OCI-M1 (cell line): ENCODE measurements around the gene TSPAN9.

Experiments
- DNase-seq: peaks from one replicate; lab custom pipeline; 2025; lab: John Stamatoyannopoulos, UW

The TSPAN9 gene

DNA sequence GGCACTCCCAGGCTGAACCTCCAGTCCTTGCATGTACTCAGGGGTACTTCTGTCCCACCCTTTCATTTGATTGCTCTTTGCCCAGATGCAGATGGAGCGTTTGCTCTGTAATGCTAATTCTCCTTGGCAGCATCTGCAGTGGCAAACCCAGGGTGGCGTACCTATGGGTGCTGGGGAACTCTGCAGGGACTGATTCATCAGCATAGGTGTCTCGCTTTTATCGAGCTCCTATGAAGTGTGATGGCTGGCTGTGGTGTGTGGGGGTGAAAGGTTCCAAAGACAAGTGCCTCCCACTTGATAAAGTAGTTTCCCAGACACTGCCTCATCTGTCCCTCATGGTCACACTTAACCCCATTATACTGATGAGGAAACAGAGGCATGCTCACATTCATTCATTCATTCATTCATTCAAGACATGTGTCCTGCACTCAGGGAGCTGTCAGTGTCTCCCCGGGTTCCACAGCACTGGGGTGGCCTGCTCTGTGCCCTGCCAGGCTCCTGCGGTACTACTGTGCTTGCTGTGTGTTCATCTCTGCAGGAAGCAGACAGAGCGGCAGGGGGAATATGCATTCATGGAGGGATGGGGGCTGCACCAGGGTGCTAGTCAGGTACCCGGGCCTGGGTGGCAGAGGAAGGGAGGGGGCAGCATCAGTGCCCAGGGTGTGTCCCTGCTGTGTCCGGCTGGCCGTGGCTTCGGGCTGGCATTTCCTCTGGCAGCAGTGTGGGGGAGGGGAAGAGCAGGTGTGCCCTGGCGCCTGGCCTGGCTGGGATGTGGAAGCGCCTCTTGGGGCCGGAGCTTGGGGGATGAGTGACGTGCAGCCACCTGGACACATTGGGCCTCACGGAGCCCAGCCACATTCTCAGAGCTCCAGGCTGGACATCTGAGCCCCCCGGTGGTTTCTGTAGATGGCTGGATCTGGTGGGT lies 110.9 kb downstream of the TSPAN9 start:
- DNase-seq = no peak

DNA sequence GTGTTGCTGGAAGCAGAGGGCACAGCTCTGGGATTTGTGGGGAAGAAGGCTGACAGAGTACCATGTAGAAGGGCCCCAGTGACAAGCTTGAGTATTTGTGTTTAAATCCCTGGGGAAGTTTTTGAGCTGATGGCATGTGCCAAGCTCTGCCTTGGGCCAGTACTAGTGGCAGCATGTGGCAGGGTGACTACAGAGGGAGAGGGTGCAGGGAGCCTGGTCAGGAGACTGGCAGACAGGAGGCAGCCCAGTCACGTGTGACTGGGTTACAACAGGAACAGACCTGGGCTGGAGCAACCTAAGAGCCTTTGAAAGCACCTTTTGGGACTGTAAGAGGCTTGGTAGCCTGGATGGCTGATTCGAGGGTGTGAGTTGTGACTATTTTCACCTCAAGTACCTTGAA lies 112.1 kb downstream of the TSPAN9 start:
- DNase-seq = no peak

DNA sequence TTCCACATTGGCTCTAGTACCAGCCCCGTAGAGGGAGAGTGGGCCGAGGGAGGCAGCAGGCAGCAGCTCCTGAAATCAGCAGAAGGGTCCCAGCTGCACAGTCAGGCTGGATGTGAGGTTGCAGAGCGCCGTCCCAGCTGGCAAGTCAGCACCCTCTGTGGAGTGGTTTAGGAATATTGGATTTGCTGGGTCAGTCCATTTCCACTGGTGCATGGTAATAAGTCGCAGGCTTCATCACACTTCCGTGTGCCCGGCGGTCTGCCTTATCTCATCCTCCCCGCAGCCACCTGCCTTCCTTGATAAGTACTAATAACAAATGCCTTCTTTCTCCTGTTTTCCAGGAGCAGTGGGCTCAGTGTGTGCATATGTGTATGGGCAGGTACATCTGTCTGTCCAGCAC lies 112.9 kb downstream of the TSPAN9 start:
- peak; percentile 24 for DNase-seq

DNA sequence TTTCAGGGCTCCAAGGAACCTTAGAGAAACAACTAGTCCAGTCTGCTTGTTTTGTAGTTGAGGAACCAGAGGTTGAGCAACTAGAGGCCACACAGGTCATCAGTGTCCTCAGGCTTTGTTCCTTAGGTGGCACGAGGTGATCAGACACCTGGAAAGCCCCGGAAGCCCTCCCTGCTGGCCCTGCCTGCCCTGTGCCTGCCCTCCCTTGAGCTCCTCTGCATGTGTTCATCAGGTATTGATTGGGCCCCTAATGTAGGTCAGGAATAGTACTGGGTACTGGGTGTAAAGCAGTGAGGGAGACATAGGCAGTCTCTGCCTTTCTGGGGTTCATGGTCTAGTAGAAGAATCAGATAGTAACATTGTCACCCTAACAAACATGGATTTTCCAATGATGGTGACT lies 114.3 kb downstream of the TSPAN9 start:
- no peak for DNase-seq

DNA sequence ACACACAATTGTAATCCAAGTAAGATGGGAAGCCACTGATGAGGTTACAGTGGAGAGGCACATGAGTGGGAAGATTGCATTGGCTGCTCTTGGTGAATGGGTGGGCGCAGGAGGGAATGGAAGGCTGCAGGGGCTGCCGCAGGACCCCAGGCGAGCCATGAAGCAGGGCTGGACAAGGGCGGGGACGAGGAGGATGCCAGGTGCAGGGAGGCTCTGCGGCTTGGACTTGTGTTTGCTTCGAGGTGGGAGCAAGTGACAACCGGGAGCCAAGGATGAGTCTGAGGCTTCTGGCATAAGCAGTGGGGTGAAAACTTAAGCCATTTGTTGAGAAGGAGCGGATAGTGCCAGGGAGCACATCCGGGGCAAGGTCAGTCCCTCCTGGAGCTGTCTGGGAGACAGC lies 115.0 kb downstream of the TSPAN9 start:
- no peak for DNase-seq

DNA sequence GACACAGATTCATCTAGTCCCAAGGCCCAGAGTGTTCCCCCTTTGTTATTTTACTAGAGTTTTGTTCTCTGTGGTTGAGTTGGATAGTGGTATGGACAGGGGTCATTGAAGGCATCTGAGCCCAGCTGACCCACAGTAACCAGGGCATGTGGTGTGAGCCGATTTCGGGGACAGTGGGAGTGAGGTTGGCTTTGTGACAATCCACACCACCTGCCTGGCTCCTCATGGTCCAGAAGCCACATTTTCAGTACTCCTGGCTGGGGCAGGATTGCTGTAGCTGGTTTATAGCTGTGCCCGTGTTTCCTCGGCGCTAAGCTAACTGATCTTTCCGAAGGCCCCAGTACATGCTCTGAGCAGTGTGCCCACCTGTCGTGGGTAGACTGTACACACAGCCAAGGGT lies 116.0 kb downstream of the TSPAN9 start:
- no peak for DNase-seq

DNA sequence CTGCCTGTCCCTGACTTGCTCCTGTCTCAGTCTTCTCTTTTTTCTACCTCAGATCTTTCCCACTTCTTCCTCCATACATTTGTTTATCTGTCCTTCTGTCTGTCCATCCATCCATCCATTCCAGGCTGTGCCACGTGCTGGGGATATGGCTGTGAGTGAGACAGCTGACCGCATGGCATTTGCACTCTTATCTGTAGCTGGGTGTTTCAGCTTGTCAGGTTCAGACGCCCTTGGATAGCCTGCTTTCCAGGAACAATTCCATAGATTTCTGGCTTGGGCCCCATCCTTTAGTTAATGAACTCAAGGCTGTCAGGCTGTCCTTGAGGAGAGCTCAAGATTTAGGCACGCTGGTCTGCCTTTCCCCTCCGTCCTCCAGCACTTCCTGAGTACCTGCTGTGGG lies 116.6 kb downstream of the TSPAN9 start:
- no peak for DNase-seq

DNA sequence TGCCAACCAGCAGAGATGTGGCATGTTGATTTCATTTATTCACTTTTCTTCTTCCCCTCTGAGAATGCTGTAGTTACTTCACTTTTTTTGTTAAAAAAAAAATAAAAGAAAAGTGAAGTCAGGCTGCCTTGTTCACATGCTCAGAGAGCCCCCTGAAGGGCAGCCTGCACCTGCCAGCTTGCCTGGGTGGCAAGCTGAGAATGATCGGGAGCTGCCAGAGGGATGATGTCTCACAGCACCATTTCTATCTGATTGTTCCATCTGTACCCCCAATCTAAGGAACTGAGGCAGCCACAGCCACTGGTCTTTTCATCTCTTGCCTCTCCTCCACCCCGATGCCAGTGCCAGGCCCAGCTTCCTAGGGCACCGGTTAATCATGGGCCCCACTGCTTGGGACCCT lies 118.2 kb downstream of the TSPAN9 start:
- no peak for DNase-seq

DNA sequence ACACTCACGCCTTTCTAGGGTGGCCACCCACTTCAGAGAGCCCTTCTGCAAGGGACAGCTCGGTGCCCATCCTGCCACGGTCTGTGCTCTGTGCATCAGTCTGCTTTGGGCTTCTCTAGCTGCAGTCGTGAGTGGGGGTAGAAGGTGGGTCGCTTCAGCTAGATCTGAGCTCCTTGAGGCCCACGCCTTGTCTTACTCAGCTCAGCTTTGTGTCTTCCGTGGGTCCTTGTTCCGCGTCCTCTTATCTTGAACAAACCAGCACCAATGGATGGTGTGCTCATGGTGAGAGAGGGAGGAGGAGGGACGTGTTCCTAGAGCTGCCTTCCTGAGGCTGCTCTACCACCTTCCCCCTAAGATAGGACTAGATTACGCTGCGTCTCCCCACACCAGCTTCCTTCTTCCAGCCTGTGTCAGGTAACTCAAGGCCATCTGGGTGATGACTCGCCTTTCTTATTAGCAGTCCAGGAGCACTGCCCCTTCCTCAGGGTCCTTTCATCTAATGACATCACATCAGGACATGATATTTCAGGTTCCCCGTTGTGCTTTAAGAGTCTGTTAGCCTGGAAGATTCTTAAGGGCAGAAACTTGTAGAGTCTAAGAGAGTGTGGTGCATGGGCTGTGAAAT lies 118.8 kb downstream of the TSPAN9 start:
- no peak for DNase-seq

DNA sequence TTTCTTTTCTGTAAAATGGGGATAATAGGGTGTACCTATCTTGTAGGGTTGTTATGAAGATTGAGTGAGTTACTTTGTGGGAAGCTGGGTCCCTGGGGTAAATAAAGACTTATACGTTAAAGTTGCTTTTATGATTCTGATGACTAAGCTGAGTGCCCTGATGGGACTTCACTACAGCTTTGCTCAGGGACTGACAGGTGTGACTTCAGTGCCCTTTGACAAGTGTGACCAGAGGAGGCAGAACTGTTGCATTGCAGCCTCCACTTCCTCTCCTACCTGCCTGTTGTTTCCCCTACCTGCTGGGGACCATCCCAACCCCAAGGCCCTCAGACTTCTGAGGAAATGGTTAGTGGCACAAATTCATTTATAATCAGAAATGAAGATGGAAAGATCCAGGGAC lies 119.3 kb downstream of the TSPAN9 start:
- DNase-seq = no peak

DNA sequence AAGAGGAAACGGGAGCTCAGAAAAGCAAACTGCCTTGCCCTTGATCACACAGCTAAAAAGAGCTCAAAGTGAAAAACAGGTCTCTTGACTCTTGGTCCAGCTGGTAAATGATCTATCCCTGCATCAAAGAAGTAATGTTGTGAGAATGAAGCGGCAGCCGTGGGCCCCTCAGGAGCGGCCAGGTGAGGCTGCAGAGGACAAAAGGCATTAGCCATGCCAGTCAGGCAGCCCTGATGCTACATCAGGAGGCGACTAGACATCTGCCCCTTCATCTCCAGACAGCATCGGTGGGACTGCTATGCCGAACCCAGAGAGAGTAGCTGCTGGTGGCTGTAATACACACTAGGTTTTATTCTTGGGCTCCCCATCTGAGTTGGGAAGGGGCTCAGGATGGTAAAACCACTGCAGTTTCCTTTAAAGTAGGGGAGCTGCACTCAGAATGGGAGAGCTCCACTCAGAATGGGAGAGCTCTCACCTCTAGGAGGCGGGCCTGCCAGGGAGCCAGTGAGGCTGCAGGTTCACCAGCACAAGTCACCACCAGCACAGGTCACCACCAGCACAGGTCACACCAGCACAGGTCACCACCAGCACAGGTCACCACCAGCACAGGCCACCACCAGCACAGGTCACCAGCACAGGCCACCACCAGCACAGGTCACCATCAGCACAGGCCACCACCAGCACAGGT lies 120.1 kb downstream of the TSPAN9 start:
- DNase-seq = no peak

DNA sequence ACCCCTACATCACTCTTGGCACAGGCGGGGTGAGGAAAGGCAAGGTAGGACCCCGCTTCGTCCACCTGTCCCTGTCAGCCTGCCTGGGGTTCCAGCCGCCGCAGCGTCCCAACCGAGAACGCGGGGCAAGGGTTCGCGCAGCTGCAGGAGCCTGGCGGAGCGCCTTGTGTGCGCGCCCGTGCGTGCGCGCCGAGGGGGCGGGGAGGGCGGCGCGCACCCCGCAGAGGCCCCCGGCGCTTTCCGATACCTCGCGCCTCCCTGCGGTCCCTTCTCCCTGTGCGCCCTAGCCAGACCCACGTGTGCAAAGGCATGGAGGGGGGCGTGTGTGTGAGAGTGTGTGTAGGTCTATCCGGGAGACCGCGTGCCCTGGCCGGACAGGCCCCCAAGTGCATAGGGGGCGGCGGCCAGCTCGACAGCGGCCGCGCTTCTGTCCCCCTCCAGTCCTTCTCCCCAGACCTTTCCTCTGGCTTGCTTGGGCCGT lies 122.4 kb downstream of the TSPAN9 start:
- DNase-seq = no peak

DNA sequence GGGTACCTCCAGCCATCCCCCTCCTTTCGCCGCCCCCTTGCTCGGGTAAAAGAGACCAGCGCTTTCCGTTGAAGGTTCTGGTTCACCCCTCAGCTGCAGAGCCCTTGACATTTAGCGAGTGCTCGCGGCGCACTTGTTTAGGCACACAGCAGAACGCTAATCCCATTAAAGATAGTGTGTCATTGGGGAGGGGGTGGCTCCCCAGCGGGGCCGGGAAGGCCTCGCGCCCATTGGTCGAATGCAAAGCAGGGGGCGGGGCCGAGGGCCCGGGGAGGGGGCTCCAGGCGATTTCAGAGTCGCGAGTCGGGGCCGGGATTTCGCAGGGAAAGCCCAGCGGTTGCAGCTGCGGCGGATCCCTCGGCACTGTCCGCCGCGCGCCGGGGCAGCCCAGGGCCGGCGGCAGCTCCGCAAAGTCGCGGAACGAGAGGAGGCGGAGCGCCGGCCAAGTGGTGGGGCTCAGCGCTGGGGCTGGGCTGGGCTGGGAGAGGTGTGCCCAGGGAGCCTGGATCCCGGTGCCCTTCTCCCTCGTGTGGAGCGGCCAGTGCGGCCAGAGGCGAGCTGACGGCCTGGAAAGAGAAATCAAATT lies 122.9 kb downstream of the TSPAN9 start:
- DNase-seq = no peak

DNA sequence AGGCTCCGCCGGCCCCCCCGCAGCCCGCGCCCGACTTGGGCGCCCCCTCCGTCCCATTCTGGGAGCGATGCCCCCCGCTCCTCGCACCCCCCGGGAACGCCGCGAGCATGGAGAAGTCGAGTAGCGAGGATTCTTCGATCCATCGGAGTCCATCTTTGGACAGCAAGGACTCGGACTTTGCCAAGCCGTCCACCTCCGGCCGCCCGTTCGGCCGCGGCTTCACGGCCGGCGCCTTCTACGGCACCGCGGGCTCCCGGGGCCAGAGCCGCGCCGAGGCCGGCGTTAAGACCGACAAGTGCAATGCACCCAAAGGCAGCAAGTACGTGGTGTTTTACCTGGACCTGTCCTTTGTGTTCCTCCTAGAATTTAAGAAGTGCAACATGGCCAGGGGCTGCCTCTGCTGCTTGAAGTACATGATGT lies 123.6 kb downstream of the TSPAN9 start:
- DNase-seq = no peak

DNA sequence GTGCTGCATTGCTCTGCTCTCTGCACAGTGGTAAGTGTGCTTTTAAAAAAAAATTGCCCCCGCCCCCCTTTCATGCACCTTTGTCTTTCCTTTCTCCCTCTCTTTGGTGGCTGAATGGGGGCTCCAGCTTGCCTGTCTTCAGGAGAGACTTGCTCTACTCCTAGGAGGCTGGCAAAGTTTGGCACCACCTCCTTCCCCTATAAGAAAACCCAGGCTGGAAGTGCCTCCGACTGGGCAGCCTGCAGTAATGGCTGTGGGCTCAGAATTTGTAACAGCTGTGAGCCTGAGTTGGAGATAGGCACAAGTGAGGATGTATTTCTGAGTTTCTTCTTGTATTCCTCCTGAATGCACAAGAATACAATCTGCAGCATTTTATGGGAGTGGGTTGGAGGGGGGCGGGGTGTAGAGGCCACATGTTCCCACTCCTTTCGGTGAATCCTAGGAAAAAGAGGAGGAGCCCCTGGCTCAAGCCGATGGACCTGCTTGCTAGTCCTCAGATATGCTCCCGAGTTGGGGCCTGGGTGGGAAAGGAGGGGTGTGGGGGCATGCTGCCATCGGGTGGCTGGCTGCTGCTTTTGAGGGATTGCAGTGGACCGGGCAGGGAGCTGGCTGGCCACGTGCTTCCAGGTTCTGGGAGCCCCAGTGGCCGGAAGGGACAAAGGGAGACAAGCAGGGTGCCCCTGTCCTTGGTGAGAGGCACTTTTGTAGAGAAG lies 124.3 kb downstream of the TSPAN9 start:
- no peak for DNase-seq

DNA sequence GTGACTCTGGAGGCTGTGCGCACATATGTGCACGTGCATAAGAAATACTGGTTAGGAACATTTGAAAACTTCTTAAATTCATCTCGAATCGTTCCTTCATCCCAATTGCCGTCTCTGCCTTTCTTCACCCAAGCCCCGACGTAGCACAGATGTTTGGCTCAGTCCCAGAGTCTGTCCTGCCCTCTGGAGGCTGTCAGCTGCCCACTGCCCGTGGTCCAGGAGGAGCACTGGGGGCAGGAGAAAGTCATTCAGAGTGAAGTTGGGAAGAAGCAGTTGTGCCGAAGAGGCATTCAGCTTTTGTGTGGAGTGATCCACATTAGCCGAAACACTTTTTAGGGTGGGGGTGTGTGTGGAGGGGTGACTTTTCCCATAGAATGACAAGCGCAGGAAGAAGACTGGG lies 124.9 kb downstream of the TSPAN9 start:
- DNase-seq = no peak

DNA sequence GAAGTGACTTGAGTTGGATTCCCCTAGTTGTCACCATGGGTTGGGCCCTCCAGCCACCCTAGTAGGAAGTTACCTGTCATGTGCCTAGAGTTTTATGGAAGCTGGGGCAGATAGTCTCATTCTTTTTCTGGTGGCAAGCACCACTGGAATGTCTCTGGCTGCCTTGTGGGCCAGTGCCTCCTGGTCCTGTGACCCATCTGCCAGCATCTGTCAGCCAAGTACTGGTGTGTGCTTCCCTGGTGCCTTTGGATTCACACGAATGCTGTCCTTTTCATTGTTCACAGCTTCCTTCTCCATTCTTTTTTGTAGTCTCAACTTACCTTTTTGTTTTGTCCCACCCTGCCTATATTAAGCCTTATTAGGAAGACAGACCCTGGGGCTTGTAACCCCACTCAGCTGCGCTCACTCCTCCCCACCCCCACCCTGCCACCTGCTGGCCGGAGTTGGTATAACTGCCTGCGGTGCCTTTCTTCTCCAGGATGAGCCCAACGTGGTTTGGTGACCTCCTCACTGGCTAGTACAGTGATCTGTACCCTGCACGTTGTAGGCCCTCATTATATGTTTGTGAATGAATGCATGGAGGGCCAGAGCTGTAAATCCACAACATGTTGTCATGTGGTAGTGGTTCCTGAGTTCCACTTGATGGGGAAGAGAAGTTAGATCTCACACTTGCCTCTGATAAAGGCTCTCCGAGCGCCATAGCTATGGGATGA lies 125.7 kb downstream of the TSPAN9 start:
- DNase-seq = peak; percentile 57

DNA sequence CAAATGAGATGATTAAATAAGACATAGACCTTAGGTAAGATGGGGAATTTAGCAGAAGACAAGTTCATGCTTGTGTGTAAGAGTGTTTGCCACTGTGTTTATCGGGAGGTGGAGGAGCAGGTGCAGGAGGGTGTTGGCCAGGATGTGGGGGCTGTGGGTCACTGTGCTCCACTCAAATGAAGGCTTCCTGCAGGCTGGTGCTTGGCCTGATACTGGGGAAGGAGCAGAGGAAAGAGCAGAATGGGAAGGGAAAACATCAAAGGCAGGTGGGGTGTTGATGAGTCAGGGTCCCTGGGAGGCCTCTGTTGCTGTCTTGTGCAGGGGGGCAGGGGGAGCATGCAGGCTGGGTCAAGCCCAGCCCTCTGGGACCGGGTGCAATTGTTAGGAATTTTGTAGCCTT lies 126.5 kb downstream of the TSPAN9 start:
- no peak for DNase-seq

DNA sequence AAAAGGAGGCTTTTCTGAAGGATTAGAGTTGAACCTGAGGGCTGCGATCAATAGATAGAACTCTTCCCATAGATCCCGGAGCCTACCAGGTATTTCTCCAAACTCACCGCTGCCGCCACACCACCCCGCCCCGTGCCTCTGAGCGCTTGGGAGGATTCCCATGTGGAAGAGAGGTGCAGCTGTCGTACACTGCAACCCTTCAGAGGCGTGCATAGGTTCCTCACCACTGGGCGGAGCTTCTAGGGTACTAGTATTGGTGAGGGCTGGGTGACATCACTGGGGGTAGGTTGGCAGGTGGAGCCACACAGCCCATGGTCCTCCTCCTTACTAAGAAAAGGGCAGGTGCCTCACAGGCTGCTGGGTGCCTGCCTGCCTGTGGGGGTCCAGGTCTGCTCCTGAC lies 127.0 kb downstream of the TSPAN9 start:
- DNase-seq = no peak

DNA sequence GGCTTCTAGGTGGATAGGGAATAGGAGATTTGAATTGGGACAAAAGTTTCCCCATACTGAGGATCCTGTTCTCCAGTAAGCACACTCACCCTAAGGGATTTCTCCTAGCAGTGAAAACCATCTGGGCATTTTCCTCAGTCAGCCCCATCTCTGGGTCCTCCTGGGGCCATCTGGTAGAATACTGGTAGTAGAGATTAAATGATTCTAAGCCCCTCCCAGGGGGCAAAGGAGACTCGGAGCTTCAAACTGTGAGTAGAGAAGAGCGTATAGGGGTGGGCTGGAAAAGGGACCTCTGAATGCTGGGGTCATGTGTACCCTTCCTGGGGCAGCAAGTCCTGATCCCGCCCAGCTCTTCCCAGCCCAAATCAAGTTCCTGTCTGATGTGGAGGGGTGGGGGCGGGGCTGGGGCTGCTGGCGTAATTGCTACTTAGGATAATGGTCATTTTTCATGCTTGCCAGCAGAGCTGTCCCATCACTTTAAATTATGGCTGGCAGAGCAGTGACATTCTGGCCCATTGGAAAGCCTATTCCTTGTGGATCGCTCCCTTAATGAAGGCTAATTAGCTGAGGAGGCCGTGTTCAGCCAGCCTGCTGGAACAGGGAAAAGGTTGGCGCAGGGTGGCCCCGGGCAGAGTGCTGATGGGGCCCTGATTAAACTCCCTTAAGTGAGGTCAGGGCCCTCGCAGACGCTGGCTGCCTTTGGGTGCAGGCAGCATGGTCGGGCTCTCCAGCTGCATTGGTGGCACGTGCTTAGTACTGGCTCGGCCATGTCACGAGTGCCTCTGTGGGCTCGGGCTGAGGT lies 127.8 kb downstream of the TSPAN9 start:
- no peak for DNase-seq
